ENCODE data around the gene RMI1.

- TF ChIP-seq CTCF (IDR thresholded peaks at IDR 0.05; ENCODE audit: insufficient read depth, low read depth, low read length) (no peak), EZH2 (IDR thresholded peaks at IDR 0.05; ENCODE audit: insufficient read depth, low read length) (no peak)
Measured at GRCh38 chr9:83957248-83957513, 23.4 kb upstream of the RMI1 start.

Measured in astrocyte (in vitro differentiated cells and primary cell).